Subcutaneous adipose tissue (tissue), 4 donors: ENCODE results near the gene TNFRSF1A. TPM values are rescaled to one million over a fixed set of nuclear protein-coding genes. Genes with fewer than 3 reads are reported as not detected.

Source experiments
- total RNA-seq, 4 donors: library from RNA; depleted of rRNA; stranded (reverse); fragments of >200 nt; gene quantifications; one replicate each; pipeline ENCODE4 v1.1.0, GENCODE V29; 2016
- TF ChIP-seq, protein P1 (sequence below): fragments of 450-650 bp; IDR thresholded peaks from one replicate; pipeline ENCODE4 v1.5.1; 2016; ENCODE audit warnings: low read depth, mild to moderate bottlenecking, control low read depth, antibody characterized with exemption, moderate library complexity

TNFRSF1A gene
- total RNA-seq, 4 donors from 2014 or later = 207 to 269 (median 239) TPM

- TF ChIP-seq, protein P1, sequence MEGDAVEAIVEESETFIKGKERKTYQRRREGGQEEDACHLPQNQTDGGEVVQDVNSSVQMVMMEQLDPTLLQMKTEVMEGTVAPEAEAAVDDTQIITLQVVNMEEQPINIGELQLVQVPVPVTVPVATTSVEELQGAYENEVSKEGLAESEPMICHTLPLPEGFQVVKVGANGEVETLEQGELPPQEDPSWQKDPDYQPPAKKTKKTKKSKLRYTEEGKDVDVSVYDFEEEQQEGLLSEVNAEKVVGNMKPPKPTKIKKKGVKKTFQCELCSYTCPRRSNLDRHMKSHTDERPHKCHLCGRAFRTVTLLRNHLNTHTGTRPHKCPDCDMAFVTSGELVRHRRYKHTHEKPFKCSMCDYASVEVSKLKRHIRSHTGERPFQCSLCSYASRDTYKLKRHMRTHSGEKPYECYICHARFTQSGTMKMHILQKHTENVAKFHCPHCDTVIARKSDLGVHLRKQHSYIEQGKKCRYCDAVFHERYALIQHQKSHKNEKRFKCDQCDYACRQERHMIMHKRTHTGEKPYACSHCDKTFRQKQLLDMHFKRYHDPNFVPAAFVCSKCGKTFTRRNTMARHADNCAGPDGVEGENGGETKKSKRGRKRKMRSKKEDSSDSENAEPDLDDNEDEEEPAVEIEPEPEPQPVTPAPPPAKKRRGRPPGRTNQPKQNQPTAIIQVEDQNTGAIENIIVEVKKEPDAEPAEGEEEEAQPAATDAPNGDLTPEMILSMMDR = no peak
These were observed 8.8 kb downstream of the TNFRSF1A start for GRCh38 chr12:6333029-6333428.

- TF ChIP-seq, protein P1 = no peak
These were observed 9.4 kb downstream of the TNFRSF1A start for GRCh38 chr12:6332459-6332858.

GRCh38 chr12:6330999-6331714 is 10.7 kb downstream of the TNFRSF1A start:
- TF ChIP-seq, protein P1 = no peak

DNA sequence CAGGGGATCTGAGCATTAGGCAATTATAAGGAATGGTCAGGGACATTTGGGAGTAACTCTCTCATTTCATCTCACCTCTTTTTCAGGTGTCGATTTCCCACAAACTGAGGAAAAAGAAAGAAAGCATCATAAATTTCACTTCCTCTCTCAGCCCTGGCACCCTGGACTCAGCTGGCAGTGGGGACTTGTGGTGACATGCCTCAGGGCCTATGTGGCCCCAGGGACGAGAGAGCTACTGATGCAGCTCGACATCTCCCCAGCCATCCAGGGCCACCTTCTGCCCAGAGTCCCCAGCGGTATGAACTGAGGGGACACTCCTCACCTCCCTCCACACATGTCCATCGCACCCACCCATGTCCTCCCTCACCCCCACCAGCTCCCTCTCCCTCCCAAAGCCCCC is 11.7 kb downstream of the TNFRSF1A start:
- TF ChIP-seq, protein P1 = no peak

DNA sequence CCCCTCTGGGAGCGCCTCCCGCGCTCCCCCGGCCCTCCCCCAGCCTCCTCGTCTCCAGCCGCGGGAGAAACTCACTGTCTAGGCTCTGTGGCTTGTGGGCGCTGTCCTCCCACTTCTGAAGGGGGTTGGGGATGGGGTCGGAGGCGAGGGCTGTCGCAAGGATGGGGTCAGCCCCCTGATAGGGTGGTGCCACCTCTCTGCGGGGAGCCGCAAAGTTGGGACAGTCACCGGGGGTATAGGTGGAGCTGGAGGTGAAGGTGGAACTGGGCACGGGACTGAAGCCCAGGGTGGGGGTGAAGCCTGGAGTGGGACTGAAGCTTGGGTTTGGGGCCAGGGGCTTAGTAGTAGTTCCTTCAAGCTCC is 12.2 kb downstream of the TNFRSF1A start:
- TF ChIP-seq, protein P1 = no peak

DNA sequence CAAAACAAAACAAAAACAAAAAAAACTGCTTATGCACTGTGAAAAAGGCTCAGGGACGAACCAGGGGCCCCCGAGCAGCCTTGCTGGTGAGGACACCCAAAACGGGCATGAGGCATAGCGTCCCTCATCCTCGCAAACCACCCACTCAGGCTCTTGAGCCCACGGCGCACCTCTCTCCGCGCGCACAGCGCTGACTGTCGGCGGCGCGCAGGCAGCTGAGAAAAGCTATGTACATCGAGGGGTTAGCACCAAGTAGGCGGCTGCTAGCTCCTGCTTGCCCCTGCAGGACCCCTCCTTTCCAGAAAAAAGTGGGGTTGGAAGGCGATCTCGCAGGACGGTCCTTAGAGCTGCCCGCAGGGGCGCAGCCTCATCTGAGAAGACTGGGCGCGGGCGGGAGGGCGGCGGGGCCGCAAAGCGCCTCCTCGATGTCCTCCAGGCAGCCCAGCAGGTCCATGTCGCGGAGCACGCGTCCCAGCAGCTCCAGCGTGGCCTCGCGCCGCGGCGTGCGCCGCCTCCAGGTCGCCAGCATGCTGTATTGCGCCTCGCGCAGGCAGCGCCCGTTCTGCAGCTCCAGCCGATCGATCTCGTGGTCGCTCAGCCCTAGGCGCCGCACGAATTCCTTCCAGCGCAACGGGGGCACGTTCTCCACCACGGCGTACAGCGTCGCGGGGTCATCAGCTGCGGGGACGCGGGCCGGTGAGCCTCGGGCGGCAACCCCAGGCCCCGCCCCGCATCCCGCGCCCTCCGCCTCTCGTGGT is 12.8 kb downstream of the TNFRSF1A start:
- TF ChIP-seq, protein P1 = no peak

- TF ChIP-seq, protein P1 = no peak
These were observed 13.7 kb downstream of the TNFRSF1A start for GRCh38 chr12:6328045-6328779.
